ENCODE measurements around the gene PDCD4.

GRCh38 chr10:110919349-110919931, 47.7 kb downstream of the PDCD4 start, which contains the start of gene SHOC2:
- TF ChIP-seq POLR2A (IDR thresholded peaks at IDR 0.05; ENCODE audit: control extremely low read depth in 1 of 2, low read depth in 2 of 2, low read length in 2 of 2): no peak; a peak in 1 of 3 replicates
- TF ChIP-seq CTCF (IDR thresholded peaks at IDR 0.05; ENCODE audit: control extremely low read depth in 1 of 3, insufficient read depth in 1 of 3, low read depth in 1 of 3, low read length in 3 of 3): peak in 1 of 3 experiments; percentile 14; a peak in 1 of 4 replicates
- TF ChIP-seq GABPA (IDR thresholded peaks at IDR 0.05; ENCODE audit: borderline replicate concordance, insufficient read depth, low read length): no peak
